Naive thymus-derived CD4-positive, alpha-beta T cell (primary cell): Measurements from ENCODE around the gene IMPACT. TPM values are rescaled to one million over a fixed set of nuclear protein-coding genes. Genes with fewer than 3 reads are reported as not detected.
A peak's percentile ranks its signal among the peaks of the same experiment; 100 is the strongest.

Experiments used
- ATAC-seq: fragments of 150-1000 bp; cut with Tn5 transposase; 2 replicates; pipeline ENCODE4 v1.10.0; 2021; ENCODE audit warnings: mild to moderate bottlenecking, moderate library complexity
- CTCF ChIA-PET: fragments of 350-600 bp; sonication (Branson Sonifier 250); formaldehyde crosslinking; loops from one replicate; lab custom pipeline; 2021; ENCODE audit warnings: antibody characterized with exemption; lab: Charles Lee
- POLR2A ChIA-PET: fragments of 350-600 bp; sonication (Branson Sonifier 250); formaldehyde crosslinking; loops from one replicate; lab custom pipeline; 2021; ENCODE audit warnings: antibody characterized with exemption, inconsistent platforms; lab: Charles Lee
- DNase-seq, 9 donors: peaks; one replicate each; pipeline versions ENCODE4 v3.0.0 to v3.0.0-alpha.2; 2020 to 2022; ENCODE audit warnings: mixed read lengths in 1 of 9
- H3K27ac ChIP-seq: one replicate; pipeline ENCODE4 v1.7.0; 2013; ENCODE audit warnings: mild to moderate bottlenecking, low read depth, low read length, moderate library complexity
- H3K27me3 ChIP-seq, 2 donors: one replicate each; pipeline ENCODE4 v1.7.0; 2013; ENCODE audit warnings: low read length in 2 of 2, mild to moderate bottlenecking in 2 of 2, moderate library complexity in 2 of 2; ENCODE audit not compliant: control insufficient read depth in 2 of 2, insufficient read depth in 2 of 2
- H3K36me3 ChIP-seq, 3 experiments: 1 replicate in 2 of 3; 2 replicates in 1 of 3; pipeline ENCODE4 v1.7.0; 2013; ENCODE audit warnings: low read length in 3 of 3, mild to moderate bottlenecking in 3 of 3, moderate library complexity in 1 of 3; ENCODE audit not compliant: insufficient read depth in 3 of 3, control insufficient read depth in 2 of 3
- H3K4me1 ChIP-seq, 2 donors: one replicate each; pipeline ENCODE4 v1.7.0; 2013; ENCODE audit warnings: low read length in 2 of 2, mild to moderate bottlenecking in 2 of 2, moderate library complexity in 1 of 2; ENCODE audit not compliant: control insufficient read depth in 2 of 2, insufficient read depth in 2 of 2
- H3K4me3 ChIP-seq: 2 replicates; pipeline ENCODE4 v1.7.0; 2013; ENCODE audit warnings: mild to moderate bottlenecking, low read length
- H3K9me3 ChIP-seq, 3 experiments: 1 replicate in 2 of 3; 2 replicates in 1 of 3; pipeline ENCODE4 v1.7.0; 2013; ENCODE audit warnings: low read length in 3 of 3; ENCODE audit not compliant: control insufficient read depth in 2 of 3
- H3K27ac Mint-ChIP-seq, 9 donors: one replicate each; pipeline ENCODE4 v1.8.0; 2020 to 2022; ENCODE audit warnings: mixed read lengths in 9 of 9, mild to moderate bottlenecking in 8 of 9, moderate library complexity in 5 of 9, inconsistent platforms in 2 of 9
- H3K27me3 Mint-ChIP-seq, 5 donors: one replicate each; pipeline ENCODE4 v1.8.0; 2021 to 2022; ENCODE audit warnings: mixed read lengths in 5 of 5, mild to moderate bottlenecking in 1 of 5
- H3K36me3 Mint-ChIP-seq, 5 donors: one replicate each; pipeline ENCODE4 v1.8.0; 2020 to 2022; ENCODE audit warnings: mixed read lengths in 5 of 5, mild to moderate bottlenecking in 3 of 5, inconsistent platforms in 1 of 5
- H3K4me1 Mint-ChIP-seq, 7 donors: one replicate each; pipeline ENCODE4 v1.8.0; 2020 to 2022; ENCODE audit warnings: mixed read lengths in 7 of 7, mild to moderate bottlenecking in 3 of 7, inconsistent platforms in 1 of 7
- H3K4me3 Mint-ChIP-seq, 10 donors: one replicate each; pipeline ENCODE4 v1.8.0; 2020 to 2022; ENCODE audit warnings: mild to moderate bottlenecking in 10 of 10, mixed read lengths in 10 of 10, moderate library complexity in 6 of 10, inconsistent platforms in 2 of 10
- H3K9me3 Mint-ChIP-seq, 11 donors: one replicate each; pipeline ENCODE4 v1.8.0; 2020 to 2022; ENCODE audit warnings: mixed read lengths in 11 of 11, mild to moderate bottlenecking in 4 of 11, inconsistent platforms in 1 of 11, moderate library complexity in 1 of 11
- intact Hi-C, 2 donors: fragments of 100-400 bp; cut with micrococcal nuclease; formaldehyde crosslinking; loops; one replicate each; pipeline ENCODE4 v1.15.1; 2023
- polyA plus RNA-seq, 2 donors: library from polyadenylated mRNA; unstranded; fragments of 300-500 nt; fragmentation: Illumina TruSeq; gene quantifications; one replicate each; pipeline ENCODE4 v1.2.3, GENCODE V29; 2021
- total RNA-seq, 6 experiments: library from RNA in 5 of 6; stranded (reverse) in 5 of 6; gene quantifications; 1 replicate in 5 of 6; 2 replicates in 1 of 6; pipeline ENCODE4 v1.2.3 and lab custom pipeline; 2021 to 2026

IMPACT gene
- total and polyA plus RNA-seq, 7 experiments from 2014 or later, result 7.8 to 21.1 (median 15.5) TPM

DNA sequence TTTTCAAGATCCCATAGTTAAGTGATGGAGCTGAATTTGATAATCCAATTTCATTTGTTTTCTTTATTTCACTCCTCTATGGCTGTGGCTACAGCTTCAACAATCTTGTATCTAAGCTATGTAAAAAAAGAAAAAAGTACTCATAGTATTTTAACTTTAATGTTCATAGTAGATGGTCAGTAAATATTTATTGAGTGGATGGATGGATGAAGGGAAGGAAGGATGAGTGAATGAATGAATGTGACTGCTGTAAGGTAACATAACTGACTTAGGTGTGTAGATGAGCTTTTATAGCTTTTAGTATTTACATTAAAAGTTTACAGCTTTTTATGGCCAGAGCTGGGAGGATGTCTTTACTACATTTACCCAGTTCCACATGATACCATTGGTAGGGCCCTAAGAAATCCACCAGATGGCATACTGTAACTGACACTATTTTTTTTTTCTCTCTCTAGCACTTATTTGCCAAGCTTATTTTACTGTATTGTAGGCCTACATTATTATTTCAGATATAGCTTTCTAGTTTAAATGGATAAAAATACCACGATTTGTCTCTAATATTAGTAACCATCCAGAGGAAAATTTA lies 20.6 kb downstream of the IMPACT start:
- ChIA-PET CTCF (no interaction called here), POLR2A (no interaction called here)
- Histone ChIP-seq H3K4me1 (no peaks in the 10 kb centered on the region), H3K4me3 (no peak overlapping the region), H3K27me3 (no peaks in the 10 kb centered on the region), H3K36me3 (peaks cover 0 to 43% (median 8%) of the 10 kb centered on the region in 3 experiments), H3K9me3 (no peaks in the 10 kb centered on the region), H3K27ac (no peak overlapping the region)
- H3K9me3 Mint-ChIP-seq, result no peaks in the 10 kb centered on the region
- H3K36me3 Mint-ChIP-seq, result peaks cover 5 to 60% (median 42%) of the 10 kb centered on the region in 5 donors
- no peaks in the 10 kb centered on the region for H3K27me3 Mint-ChIP-seq
- DNase-seq, result no peak
- ATAC-seq, result no peak
- peaks cover 0 to 6% (median 0%) of the 10 kb centered on the region in 7 donors for H3K4me1 Mint-ChIP-seq
- H3K27ac Mint-ChIP-seq, result no peak overlapping the region
- H3K4me3 Mint-ChIP-seq, result no peak overlapping the region
- intact Hi-C loops, result loop anchor here in 1 of 2 donors (5.0 kb wide), 1 partner anchor 40 kb away; no protein-coding TSS in a partner anchor

DNA sequence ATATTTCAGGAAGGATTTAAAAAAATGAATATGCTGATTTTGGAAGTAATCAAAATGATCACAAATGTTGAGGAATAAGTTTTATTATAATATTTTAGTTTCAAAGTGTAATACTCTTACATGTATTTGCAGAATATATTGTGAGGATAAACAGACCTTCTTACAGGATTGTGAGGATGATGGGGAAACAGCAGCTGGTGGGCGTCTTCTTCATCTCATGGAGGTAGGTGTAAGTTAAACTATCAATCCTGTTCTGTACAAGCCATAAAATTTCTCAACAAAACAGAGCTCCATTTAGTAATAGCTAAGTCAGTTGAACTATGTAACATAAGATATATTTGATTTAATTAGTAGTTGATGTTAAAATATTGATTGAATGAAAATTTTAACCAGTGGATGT lies 21.5 kb downstream of the IMPACT start:
- intact Hi-C loops, result loop anchor here in 1 of 2 donors (5.0 kb wide), 1 partner anchor 39 kb away; no protein-coding TSS in a partner anchor
- peaks cover 0 to 43% (median 8%) of the 10 kb centered on the region in 3 experiments for H3K36me3 ChIP-seq
- Mint-ChIP-seq H3K36me3 (peaks cover 5 to 61% (median 42%) of the 10 kb centered on the region in 5 donors), H3K4me3 (no peak overlapping the region), H3K9me3 (no peaks in the 10 kb centered on the region), H3K27ac (no peak overlapping the region), H3K4me1 (peaks cover 0 to 6% (median 0%) of the 10 kb centered on the region in 7 donors), H3K27me3 (no peaks in the 10 kb centered on the region)
- no peaks in the 10 kb centered on the region for H3K27me3 ChIP-seq
- no peak overlapping the region for H3K27ac ChIP-seq
- H3K4me1 ChIP-seq, result no peaks in the 10 kb centered on the region
- ChIA-PET CTCF (no interaction called here), POLR2A (no interaction called here)
- no peak for ATAC-seq
- DNase-seq, result no peak
- no peaks in the 10 kb centered on the region for H3K9me3 ChIP-seq
- no peak overlapping the region for H3K4me3 ChIP-seq

DNA sequence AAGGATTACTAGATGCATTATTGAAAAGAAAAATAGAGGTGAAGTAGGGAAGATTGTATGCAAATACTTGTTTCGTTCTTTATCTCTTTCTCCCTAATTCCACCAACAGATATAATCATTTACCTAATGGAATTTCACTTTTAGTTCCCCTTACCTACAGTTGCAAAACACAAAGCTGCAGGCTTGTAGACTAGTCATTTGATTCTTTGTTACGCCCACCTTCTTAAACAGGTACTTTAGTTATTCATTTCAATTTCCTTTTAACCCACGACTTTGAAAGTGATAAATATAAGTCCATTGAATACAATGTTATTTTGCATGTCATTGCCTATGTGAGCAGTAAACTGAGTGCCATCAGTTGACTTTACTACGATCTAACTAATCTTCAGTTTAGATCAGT lies 30.1 kb downstream of the IMPACT start:
- intact Hi-C loops, result no loop called here
- H3K27ac Mint-ChIP-seq, result no peak overlapping the region

DNA sequence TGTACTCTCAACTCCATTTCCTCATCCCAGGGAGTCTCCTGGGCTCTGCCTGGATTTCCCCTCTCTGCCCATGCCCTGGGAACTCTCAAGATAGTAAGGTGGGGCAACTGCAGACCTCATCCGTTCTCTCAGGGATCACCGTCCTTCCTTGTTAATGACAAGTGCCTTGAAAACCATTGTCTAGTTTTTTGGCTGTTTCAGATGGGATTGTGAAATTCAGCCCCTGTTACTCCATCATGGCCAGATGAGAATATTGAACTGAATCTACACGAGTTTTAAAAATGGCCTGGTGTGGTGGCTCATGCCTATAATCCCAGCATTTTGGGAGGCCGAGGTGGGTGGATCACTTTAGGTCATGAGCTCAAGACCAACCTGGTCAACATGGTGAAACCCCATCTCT lies 33.3 kb downstream of the IMPACT start:
- H3K36me3 Mint-ChIP-seq, result peaks cover 0 to 10% (median 4%) of the 10 kb centered on the region in 5 donors
- no peak for ATAC-seq
- peaks cover 0 to 27% (median 0%) of the 10 kb centered on the region in 7 donors for H3K4me1 Mint-ChIP-seq
- intact Hi-C loops, result no loop called here
- ChIA-PET CTCF (interaction anchor here (1.2 kb wide), 1 partner anchor 27 kb away, joined by 5 read pairs; no protein-coding TSS in a partner anchor), POLR2A (no interaction called here)
- H3K27me3 ChIP-seq, result no peaks in the 10 kb centered on the region
- H3K9me3 ChIP-seq, result no peaks in the 10 kb centered on the region
- H3K4me3 ChIP-seq, result no peak overlapping the region
- no peaks in the 10 kb centered on the region for H3K4me1 ChIP-seq
- no peaks in the 10 kb centered on the region for H3K27me3 Mint-ChIP-seq
- peak overlapping the region in 1 of 10 donors; percentile 25 for H3K4me3 Mint-ChIP-seq
- peaks cover 0 to 6% (median 0%) of the 10 kb centered on the region in 11 donors for H3K9me3 Mint-ChIP-seq
- no peak overlapping the region for H3K27ac ChIP-seq
- no peak for DNase-seq
- H3K27ac Mint-ChIP-seq, result no peak overlapping the region
- H3K36me3 ChIP-seq, result no peaks in the 10 kb centered on the region

More for the DNA sequence above, 30.1 kb downstream of the IMPACT start:
- Histone ChIP-seq H3K9me3 (no peaks in the 10 kb centered on the region), H3K4me3 (no peak overlapping the region), H3K27ac (no peak overlapping the region), H3K36me3 (no peaks in the 10 kb centered on the region), H3K4me1 (no peaks in the 10 kb centered on the region), H3K27me3 (no peaks in the 10 kb centered on the region)
- Mint-ChIP-seq H3K36me3 (peaks cover under 1 to 28% (median 5%) of the 10 kb centered on the region in 5 donors), H3K4me1 (peaks cover 0 to 13% (median 0%) of the 10 kb centered on the region in 7 donors), H3K9me3 (peaks cover 0 to 6% (median 0%) of the 10 kb centered on the region in 11 donors), H3K4me3 (no peak overlapping the region), H3K27me3 (no peaks in the 10 kb centered on the region)
- CTCF ChIA-PET, result no interaction called here
- DNase-seq, result no peak
- no peak for ATAC-seq
- POLR2A ChIA-PET, result no interaction called here

DNA sequence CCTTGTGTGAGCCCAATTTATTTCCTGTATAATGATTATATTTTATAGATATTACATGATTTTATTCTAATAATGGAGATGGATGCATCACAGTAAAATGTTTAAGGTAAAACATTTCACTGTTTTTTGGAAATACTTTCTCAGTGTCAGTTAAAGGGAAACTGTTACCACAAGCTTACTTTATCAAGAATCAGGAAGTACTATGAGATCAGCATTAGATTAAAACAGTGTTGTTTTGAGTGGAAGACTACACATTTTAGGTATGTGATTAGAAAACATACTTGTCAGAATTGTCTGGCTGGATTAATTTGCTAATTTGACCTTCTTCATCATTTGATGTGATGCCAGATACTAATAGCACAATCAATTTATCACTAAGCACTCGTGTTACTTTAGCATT lies 33.9 kb downstream of the IMPACT start, which contains the start of gene HRH4:
HRH4 (plus strand) TSS at position 250 of the 400 bp plus-strand sequence; CDS start at position 342, 92 bp downstream.
- no peak within 1 kb of the TSS for H3K27ac Mint-ChIP-seq
- H3K36me3 Mint-ChIP-seq, result peaks cover 0 to 7% (median 4%) of the 10 kb centered on the region in 5 donors
- peaks cover 0 to 6% (median 4%) of the 10 kb centered on the region in 5 donors for H3K27me3 Mint-ChIP-seq
- CTCF ChIA-PET, result interaction anchor here (0.6 to 1.8 kb wide), 2 partner anchors 28 to 489 kb away, joined by 3 to 7 read pairs; no protein-coding TSS in a partner anchor
- no peaks in the 10 kb centered on the region for H3K4me1 ChIP-seq
- H3K27ac ChIP-seq, result no peak within 1 kb of the TSS
- no peaks in the 10 kb centered on the region for H3K36me3 ChIP-seq
- intact Hi-C loops, result no loop called here
- H3K9me3 Mint-ChIP-seq, result peaks cover 0 to 6% (median 0%) of the 10 kb centered on the region in 11 donors
- ATAC-seq (no peak), DNase-seq (no peak)
- POLR2A ChIA-PET, result no interaction called here
- peaks cover 0 to 27% (median 0%) of the 10 kb centered on the region in 7 donors for H3K4me1 Mint-ChIP-seq
- no peaks in the 10 kb centered on the region for H3K27me3 ChIP-seq
- no peaks in the 10 kb centered on the region for H3K9me3 ChIP-seq
- no peak within 1 kb of the TSS for H3K4me3 ChIP-seq
- peak within 1 kb of the TSS in 1 of 10 donors; percentile 61 for H3K4me3 Mint-ChIP-seq

DNA sequence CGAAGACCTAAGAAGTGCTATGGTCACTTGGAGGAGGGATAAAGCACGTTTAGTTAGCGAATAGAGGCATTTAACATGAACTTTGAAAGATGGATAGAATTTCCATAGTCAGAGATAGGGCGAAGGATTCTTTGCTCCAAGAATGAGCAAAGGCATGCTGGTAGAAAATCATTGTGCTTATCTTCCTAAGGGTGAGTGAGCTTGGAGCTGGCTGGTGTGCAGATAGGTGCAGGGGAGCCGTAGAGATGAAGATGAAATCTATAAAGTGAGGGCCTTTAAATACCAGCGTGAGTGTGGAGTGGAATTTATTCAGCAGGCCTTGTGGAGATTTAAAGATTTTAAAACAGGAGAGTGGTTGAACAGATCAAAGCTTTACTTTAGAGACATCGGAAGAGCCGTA lies 35.5 kb downstream of the IMPACT start:
- Mint-ChIP-seq H3K9me3 (peaks cover 0 to 6% (median 0%) of the 10 kb centered on the region in 11 donors), H3K27ac (peak overlapping the region in 1 of 9 donors; percentile 4), H3K27me3 (peaks cover 0 to 7% (median 5%) of the 10 kb centered on the region in 5 donors), H3K36me3 (peaks cover 0 to 5% (median 4%) of the 10 kb centered on the region in 5 donors), H3K4me3 (peak overlapping the region in 1 of 10 donors; percentile 2), H3K4me1 (peaks cover 0 to 27% (median 0%) of the 10 kb centered on the region in 7 donors)
- H3K27me3 ChIP-seq, result no peaks in the 10 kb centered on the region
- H3K9me3 ChIP-seq, result no peaks in the 10 kb centered on the region
- ChIA-PET POLR2A (no interaction called here), CTCF (interaction anchor here (0.6 to 1.8 kb wide), 2 partner anchors 27 to 336 kb away, joined by 3 to 7 read pairs; no protein-coding TSS in a partner anchor)
- DNase-seq (no peak), ATAC-seq (no peak)
- H3K4me3 ChIP-seq, result no peak overlapping the region
- H3K27ac ChIP-seq, result no peak overlapping the region
- intact Hi-C loops, result no loop called here
- no peaks in the 10 kb centered on the region for H3K36me3 ChIP-seq
- H3K4me1 ChIP-seq, result no peaks in the 10 kb centered on the region
